ENCODE measurements around the gene ZNF536. TPM values are rescaled to one million over a fixed set of nuclear protein-coding genes. Genes with fewer than 3 reads are reported as not detected.

Gene ZNF536
- total RNA-seq: not detected in 2 replicates

DNA sequence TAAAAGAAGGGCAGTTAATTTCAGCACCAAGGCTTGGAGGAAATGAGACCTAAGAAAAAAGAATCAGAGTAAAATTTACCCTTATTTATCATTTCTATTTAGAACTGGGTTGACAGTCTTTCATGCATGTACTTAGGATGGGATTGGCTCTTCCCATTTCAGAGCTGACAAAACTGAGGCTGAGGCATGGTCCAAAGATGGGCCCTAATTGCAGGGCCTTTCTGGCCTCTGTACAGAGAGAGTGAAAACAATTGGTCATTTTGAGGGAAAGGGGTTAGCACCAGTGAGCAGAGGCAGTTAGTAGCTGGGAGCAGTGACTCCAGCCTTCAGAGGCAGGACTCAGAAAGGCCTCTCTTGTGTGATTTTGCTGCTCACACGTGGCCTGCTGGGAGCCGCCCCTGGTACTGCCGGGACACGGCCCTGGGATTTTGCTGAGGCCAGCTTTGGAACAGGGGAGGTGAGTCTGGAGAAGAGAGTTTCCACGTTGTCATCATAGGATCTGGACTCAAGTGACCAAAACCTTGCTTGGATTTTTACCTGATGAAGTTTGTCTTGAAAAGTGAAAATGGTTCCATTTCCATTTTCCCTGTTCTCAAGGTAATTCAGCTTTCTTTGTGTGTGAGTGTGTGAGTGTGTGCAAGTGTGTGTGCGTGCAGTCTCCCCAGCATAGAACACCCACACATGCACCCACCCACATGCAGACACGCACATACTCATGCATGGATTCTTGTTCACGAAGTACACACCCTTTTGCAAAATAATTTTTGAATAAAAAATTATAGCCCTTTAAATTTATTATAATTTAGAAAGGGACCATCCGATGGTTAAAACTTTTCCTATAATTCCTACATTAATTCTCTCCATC, at the start of gene ZNF536:
TSS of gene ZNF536 (plus strand) at position 425 of the 865 bp plus-strand sequence. CDS start 71,179 bp downstream, outside the sequence.

